Measurements from ENCODE around the gene MYBBP1A. TPM values are rescaled to one million over a fixed set of nuclear protein-coding genes. Genes with fewer than 3 reads are reported as not detected.

The MYBBP1A gene
- total and polyA plus RNA-seq, 2 donors (not counting 1 experiment from before 2014, with no cell fraction given): 72.4 to 74.4 TPM

DNA sequence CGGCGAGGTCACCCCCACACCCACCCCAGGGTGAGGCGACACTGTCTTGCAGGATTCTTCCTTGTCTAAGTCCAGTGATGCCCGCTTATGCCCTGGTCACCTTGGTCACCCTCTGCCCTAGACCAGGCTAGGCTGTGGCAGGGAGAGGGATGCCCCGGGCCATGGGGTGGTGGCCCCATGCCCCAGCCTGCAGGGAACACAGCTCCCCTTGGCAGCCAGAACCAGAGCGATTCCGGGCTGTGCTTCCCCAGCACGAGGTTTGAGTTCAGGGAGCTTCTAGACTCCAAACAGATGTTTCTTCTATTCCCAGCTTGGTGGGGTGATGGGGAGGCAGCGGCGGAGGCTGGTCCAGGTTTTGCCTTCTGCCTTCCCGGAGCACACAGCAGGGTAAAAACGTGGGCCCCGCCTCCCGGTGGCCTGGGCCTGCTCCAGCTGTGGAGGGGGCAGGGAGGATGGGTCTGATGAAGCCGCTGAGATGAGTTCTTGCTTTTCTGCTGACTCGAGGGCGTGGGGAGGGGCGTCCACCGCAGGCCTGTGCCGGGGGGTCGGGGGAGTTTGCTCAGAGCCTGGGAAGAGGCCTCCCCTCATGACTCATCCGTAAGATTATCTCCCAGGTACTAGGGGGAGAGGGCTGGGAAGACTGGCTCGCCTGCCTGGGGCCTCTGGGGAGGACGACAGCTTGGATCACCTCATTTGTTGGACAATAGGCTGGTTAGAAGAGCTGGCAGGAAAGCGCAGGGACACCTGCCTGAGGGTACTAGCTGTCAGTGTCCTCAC is 44.5 kb upstream of the MYBBP1A start:
- H3K9me3 ChIP-seq (ENCODE audit: control extremely low read depth in 1 of 3, control insufficient read depth in 2 of 3, insufficient read depth in 1 of 3, low read length in 2 of 3): no peaks in the 10 kb centered on the region
- ATAC-seq (ENCODE audit: low read depth) (no peak), DNase-seq (no peak)
- peaks cover 0 to 4% of the 10 kb centered on the region in 2 donors for H3K4me1 ChIP-seq (ENCODE audit: control insufficient read depth in 2 of 2, insufficient read depth in 2 of 2, low read length in 2 of 2)
- H3K4me3 ChIP-seq (ENCODE audit: control extremely low read depth in 1 of 5, extremely low read depth in 1 of 5, insufficient read depth in 1 of 5, low read depth in 2 of 5, low read length in 4 of 5): no peak overlapping the region
- peaks cover 3% of the 10 kb centered on the region for H3K4me1 Mint-ChIP-seq
- H3K4me2 ChIP-seq (replicated peaks; ENCODE audit: low read depth, low read length, poor library complexity, severe bottlenecking): no peak overlapping the region
- intact Hi-C loops (cut with micrococcal nuclease): no loop called here
- CTCF ChIA-PET: interaction anchor here (0.5 kb wide), 1 partner anchor 8 kb away, joined by 3 read pairs; no protein-coding TSS in a partner anchor
- POLR2A ChIA-PET: no interaction called here
- TF ChIP-seq EZH2 (IDR thresholded peaks at IDR 0.05; ENCODE audit: borderline replicate concordance, insufficient read depth, low read depth, low read length, poor library complexity, severe bottlenecking): no peak
- TF ChIP-seq, protein P1, sequence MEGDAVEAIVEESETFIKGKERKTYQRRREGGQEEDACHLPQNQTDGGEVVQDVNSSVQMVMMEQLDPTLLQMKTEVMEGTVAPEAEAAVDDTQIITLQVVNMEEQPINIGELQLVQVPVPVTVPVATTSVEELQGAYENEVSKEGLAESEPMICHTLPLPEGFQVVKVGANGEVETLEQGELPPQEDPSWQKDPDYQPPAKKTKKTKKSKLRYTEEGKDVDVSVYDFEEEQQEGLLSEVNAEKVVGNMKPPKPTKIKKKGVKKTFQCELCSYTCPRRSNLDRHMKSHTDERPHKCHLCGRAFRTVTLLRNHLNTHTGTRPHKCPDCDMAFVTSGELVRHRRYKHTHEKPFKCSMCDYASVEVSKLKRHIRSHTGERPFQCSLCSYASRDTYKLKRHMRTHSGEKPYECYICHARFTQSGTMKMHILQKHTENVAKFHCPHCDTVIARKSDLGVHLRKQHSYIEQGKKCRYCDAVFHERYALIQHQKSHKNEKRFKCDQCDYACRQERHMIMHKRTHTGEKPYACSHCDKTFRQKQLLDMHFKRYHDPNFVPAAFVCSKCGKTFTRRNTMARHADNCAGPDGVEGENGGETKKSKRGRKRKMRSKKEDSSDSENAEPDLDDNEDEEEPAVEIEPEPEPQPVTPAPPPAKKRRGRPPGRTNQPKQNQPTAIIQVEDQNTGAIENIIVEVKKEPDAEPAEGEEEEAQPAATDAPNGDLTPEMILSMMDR (IDR thresholded peaks at IDR 0.05): no peak
- H3K4me3 Mint-ChIP-seq: no peak overlapping the region
- H3K36me3 ChIP-seq (replicated peaks in 1 of 2; ENCODE audit: control extremely low read depth in 1 of 2, control insufficient read depth in 1 of 2, extremely low read depth in 1 of 2, insufficient read depth in 2 of 2, low read length in 1 of 2): no peaks in the 10 kb centered on the region
- no peak overlapping the region for H3K9ac ChIP-seq (ENCODE audit: low read length)
- no peak overlapping the region for H3K27ac Mint-ChIP-seq
- no peak overlapping the region for H3K27ac ChIP-seq (ENCODE audit: low read length in 2 of 2)
- H3K27me3 ChIP-seq (replicated peaks in 1 of 4; ENCODE audit: control extremely low read depth in 1 of 4, control insufficient read depth in 3 of 4, insufficient read depth in 4 of 4, low read length in 3 of 4): peaks cover 0 to 16% (median 0%) of the 10 kb centered on the region in 4 experiments
- no peaks in the 10 kb centered on the region for H3K9me3 Mint-ChIP-seq (ENCODE audit: insufficient read depth)
- H3K79me2 ChIP-seq (ENCODE audit: control insufficient read depth, insufficient read depth, low read length): no peaks in the 10 kb centered on the region
- WGBS (ENCODE audit: insufficient coverage): 79% methylated on average over 15 of the region's 25 CpGs
- peaks cover 24% of the 10 kb centered on the region for H3K27me3 Mint-ChIP-seq
- no peaks in the 10 kb centered on the region for H4K20me1 ChIP-seq (ENCODE audit: control insufficient read depth, insufficient read depth, low read length, poor library complexity, severe bottlenecking)
- H2AFZ ChIP-seq (ENCODE audit: insufficient read depth, low read depth, low read length, poor library complexity, severe bottlenecking): no peak overlapping the region

Measured in B cell (primary cell).